Stimulated activated CD4-positive, alpha-beta T cell treated with anti-CD3 and anti-CD28 coated beads, TNF-alpha, amount 100 ng/mL, for 48 hours (primary cell): Measurements from ENCODE around the gene COX20.

Experiments used
- DNase-seq, 3 donors: peaks; one replicate each; pipeline ENCODE4 v3.0.0-alpha.2; 2020; ENCODE audit warnings: low read depth in 3 of 3

COX20 gene

GRCh38 chr1:244874974-244875579 is 39.6 kb downstream of the COX20 start:
- DNase-seq, result no peak

DNA sequence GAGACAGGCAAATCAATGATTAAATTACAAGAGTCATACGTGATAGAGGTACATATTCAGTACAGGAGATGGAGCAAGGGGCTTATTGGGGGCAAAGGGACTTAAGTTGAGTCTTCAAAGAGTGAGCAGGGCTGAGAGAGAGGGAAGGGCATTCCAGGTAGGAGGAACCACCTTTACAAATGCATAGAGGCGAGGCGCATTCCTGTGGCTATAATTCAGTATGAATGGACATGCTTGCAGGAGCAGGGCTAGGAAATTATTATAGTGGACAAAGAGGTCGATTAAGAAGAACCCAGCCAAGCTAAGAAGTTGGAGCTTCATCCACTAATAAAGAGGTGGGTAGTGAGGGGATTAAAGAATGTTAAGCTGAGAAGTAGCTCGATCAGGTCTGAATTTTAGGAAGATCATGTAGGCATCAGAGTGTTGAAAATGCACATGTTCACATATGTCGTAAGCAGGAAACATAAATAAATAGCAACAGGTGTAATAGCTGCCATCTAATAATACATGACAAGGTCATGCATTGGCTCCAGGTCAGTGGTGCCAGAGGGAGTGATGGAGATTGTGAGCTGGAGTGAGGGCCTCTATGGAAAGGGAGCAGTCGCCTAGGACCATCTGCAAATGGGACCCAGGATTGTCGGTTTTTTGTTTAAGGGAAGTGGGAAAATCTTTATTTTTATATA is 40.9 kb downstream of the COX20 start:
- DNase-seq, result no peak

DNA sequence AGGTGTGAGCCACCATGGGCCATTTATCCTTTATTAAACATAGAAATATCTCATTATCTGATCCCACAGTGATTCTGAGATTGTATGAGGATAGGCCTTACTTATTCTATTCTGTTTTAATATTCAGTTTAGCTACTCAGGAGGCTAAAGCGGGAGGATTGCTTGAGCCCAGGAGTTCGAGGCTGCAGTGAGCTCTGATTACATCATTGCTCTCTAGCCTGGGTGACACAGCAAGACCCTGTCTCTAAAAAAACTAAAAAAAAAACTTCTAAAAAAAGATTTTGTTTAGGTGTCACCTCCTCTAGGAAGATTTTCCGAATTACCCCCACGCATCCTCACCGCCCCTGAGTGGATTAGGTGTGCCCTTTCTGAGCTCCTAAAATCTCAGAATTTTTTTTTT is 43.2 kb downstream of the COX20 start:
- DNase-seq, result no peak

- no peak for DNase-seq
These were observed 46.3 kb downstream of the COX20 start for GRCh38 chr1:244881552-244882280.

DNA sequence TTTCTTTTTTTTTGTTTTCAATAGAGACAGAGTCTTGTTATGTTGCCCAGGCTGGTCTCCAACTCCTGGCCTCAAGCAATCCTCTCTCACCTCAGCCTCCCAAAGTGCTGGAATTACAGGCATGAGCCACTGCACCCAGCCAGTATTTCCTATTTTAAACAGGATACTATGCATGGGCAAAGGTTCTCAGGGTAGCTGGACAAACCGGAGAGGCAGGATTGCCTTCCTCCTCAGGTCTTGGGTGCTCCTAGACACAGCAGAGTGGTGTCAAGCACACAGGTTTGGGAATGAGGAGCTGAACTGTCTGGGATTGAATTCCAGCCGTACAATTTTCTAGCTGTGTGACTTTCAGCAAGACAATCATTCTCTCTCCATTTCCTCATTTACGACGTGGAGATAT is 51.8 kb downstream of the COX20 start:
- DNase-seq, result no peak

DNA sequence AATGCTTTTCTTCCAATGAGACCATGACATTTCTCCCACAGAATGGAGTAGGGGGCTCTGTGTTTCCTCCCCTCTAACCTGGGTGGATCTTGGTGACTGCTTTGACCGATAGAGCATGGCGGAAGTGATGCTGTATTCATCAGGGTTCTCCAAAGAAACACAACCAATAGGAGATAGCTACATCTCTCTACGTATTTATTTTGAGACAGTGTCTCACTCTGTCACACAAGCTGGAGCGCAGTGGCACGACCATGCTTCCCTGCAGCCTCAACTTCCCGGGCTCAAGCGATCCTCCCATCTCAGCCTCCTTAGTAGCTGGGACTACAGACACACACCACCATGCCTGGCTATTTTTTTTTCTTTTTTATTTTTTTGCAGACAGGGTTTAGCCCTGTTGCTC is 58.4 kb downstream of the COX20 start:
- no peak for DNase-seq
